HG03442 (cell line): ENCODE results near the gene PPP1R1C.
"Not testable (repeated sequence)": the region's sequence is repeated elsewhere in the genome, so short reads cannot be mapped to it uniquely, and the experiment has no call there.

Experiments used
- ATAC-seq: cut with Tn5 transposase; IDR thresholded peaks from one replicate; pipeline ENCODE4 v1.9.1; 2021; ENCODE audit warnings: mild to moderate bottlenecking, moderate library complexity; ENCODE audit not compliant: unreplicated experiment

PPP1R1C gene

GRCh38 chr2:182006595-182007341 lies 21.1 kb downstream of the PPP1R1C start:
- no peak for ATAC-seq

DNA sequence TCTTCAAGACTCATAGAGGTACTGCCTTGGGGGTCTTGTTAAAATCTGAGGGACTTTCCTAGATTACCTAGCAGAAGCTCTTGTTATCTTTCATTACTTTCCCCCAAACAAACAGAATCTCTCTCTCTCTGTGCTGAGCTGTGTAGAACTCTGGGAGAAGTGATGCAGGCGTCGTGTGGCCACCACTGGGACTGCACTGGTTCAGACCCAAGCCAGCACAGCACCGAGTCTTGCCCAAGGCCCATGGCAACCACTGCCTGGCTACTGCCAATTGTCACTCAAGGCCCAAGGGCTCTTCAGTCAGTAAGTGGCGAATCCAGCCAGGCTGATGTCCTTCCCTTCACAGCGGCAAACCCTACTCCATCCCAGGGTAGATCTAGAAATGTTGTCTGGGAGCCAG lies 28.6 kb downstream of the PPP1R1C start:
- no peak for ATAC-seq

DNA sequence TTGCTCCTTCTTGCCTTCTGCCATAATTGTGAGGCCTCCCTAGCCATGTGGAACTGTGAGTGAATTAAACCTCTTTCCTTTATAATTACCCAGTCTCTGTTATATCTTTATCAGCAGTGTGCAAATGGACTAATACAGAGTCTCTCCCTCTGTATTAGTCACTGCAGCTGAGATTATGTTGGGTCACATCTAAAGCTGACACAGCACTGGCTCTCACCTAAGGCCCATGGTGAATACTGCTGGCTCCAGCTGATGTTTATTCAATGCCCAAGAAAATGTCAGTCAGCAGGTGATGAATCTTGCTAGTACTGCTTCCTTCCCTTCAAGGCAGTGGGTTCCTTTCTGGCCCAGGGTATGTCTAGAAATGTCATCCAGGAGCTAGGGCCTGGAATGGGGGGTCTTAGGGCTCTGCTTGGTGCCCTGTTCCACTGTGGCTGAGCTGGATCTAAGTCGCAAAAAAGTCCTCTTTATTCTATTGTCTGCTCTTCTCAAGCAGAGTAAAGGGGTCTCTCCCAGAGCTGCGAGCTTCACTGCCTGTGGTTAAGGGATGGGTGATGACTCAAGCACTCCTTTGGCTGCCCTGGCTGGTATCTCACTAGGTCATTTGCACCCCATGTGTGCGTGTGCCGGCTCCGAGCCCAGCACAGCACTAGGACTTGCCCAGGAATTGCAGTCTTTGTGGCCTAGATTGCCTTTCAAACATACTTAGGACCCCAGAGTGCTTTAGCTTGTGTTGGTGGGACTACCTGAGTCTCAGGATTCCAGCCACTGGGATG lies 29.9 kb downstream of the PPP1R1C start:
- ATAC-seq = no peak

DNA sequence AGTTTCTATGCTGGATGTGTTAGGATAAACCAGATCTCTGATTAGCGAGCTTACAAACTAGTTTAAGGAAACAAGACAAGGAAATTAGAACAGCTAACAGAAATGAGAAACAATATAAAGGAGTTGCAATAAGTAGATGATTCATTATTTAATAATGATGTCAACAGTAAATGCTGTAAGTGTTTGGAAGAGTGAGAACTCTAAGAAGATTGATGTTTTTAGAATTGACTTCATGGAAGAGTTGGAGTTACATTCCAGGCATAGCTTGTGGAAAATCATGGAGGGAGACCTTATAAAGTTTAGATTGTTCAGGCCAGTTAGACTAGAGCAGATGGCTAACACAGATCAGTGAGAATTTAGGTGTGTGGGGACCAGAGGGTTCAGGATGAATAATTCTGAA lies 32.6 kb downstream of the PPP1R1C start:
- no peak for ATAC-seq

GRCh38 chr2:182019731-182020130 lies 34.1 kb downstream of the PPP1R1C start:
- ATAC-seq = no peak

GRCh38 chr2:182020286-182021070 lies 34.8 kb downstream of the PPP1R1C start:
- peak; percentile 50 for ATAC-seq

DNA sequence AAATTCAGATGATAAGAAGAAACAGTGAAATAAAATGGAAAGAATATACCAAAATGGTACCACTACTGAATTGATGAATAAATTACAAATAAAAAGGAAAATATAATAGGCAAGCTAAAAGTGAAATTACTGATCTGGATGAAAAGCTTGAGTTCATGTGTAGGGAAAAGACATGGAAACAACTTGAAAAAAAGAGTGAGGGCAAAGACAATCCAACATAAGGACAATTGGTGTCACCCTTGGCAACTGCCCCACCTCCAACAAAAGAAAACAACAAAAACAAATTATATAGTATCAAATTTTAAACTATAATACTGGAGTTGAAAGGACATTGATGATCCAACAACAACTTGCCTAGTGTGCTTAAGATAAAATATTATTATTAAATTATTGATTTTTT lies 37.6 kb downstream of the PPP1R1C start:
- ATAC-seq = no peak

GRCh38 chr2:182030875-182031274 lies 45.2 kb downstream of the PPP1R1C start:
- not testable (repeated sequence) for ATAC-seq

- ATAC-seq = no peak
Measured at GRCh38 chr2:182031956-182032355, 46.3 kb downstream of the PPP1R1C start.

DNA sequence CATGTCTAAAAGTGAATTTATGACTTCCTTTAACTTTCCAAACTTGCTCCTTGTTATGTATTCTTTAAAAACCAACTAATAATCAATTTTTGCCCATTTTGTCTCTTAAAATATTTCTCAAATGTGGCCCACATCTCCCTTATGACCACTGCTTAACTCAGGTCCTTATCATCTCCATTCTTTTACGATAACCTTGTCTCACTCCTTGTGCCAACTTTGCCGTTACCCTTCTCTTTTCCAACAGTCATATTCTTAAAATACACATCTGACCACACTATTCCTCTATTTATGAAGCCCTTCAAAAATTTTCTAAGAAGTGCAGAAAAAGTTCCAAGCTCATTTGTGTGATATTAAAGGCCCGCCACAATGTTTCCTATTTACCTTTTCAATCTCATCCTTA lies 47.8 kb downstream of the PPP1R1C start:
- ATAC-seq = no peak

GRCh38 chr2:182038576-182038975 lies 52.9 kb downstream of the PPP1R1C start:
- ATAC-seq = no peak

GRCh38 chr2:182043021-182043420 lies 57.4 kb downstream of the PPP1R1C start:
- no peak for ATAC-seq

DNA sequence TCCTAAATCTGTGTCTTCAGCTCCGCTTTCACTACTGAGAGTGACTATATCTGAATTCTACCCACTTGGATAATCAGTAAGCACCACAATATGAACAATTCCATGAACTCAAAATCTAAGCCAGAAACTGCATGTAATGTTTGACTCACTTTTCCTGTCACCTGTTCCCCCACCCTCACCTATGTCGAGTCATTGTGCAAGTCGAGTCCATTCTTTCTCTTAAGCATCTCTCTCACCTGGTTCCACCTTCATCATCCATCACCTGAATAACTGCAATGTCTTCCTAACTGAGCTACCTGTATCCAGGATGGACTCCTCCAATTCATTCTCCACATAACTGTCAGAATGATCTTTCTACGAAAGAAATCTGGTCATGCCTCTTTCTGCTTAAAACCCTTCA lies 58.2 kb downstream of the PPP1R1C start:
- ATAC-seq = no peak

GRCh38 chr2:182047544-182047943 lies 61.9 kb downstream of the PPP1R1C start:
- no peak for ATAC-seq

DNA sequence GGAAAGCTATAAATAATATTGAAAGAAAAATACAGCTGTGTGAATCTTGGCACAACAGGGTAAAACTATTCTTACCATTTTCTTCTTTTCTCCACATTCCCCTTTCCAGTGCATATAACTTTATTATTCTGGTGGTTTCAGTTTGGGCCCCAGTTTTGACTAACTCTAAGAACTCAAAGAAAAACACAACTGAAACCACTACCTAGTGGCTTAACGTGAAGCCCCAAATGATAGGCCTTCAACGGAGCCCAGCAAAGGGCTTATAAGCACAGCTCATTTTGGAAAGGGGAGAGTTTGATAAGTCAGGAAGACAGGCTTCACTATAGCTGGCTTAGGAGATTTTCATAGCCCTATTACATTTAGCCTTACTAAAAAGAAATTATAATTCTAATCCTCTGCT lies 62.4 kb downstream of the PPP1R1C start:
- ATAC-seq = peak; percentile 58

GRCh38 chr2:182048621-182049020 lies 63.0 kb downstream of the PPP1R1C start:
- no peak for ATAC-seq

DNA sequence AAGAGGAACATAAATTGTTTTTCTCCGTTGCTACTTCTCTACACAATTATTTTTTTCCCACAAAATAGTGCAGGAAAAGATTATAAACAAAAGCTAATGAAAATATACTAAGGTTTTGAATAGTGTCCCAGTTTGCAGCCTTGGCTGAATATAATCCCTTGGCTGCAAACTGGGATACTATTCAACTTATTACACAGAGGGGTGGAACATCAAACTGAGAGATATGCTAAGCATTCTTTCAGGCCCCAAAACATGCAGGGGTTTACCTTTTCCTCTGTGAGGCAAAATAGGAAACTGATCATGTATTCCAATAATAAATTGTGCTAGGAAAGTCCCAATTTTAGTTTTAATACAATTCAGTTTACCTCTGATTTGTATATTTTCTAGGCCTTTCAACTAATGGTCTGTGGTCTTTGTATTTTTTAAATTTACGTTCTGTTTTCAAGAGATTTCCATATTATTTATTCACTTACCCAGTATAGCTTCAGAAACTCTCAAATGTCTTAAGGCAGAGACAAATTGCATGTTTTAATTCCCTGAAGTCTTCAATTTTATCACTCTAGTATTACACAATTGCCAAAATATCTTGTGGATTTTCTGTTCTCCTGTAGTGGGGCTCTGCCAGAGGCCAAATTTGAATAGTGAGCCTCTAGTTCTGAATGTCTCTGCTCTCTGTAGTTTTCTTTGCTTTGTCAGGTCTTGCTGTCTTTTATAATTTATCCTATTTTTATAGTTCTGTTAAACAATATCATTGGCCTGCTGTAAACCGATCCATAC lies 63.9 kb downstream of the PPP1R1C start:
- no peak for ATAC-seq

DNA sequence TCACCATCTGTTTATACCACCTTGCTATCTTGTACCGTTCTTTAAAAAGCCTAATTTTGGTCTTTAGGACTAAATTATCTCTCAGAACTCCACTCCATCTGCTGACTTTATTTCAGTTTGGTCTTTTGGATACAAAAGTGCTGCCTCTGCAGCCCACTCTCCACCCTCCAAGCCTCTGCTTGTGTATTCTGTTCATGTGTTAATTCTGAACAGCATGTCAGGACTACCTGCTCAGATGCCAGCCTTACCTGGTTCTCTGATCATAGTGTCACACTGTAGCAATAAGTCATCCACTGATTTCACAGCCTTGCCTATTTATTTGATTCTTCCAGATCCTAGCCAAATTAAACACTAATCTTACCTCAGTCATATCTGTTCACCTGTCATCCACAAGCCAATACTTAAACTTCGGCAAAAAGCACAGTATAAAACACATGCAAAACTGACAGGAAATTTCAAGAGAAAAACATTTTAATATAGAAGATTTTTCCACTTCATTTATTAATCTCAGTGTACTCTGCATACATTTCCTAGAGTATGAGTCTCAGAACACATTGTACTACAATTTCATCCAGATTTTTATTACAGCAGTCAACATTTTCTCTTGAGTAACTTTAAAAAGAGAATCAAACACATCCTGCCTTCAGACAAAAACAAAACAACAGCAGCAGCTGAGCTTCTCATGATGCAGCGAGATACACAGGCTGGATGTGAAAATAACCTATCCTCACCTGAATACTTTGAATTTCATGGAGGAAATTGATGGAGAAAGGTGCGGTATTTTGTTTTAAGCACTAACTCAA lies 64.9 kb downstream of the PPP1R1C start:
- ATAC-seq = no peak

DNA sequence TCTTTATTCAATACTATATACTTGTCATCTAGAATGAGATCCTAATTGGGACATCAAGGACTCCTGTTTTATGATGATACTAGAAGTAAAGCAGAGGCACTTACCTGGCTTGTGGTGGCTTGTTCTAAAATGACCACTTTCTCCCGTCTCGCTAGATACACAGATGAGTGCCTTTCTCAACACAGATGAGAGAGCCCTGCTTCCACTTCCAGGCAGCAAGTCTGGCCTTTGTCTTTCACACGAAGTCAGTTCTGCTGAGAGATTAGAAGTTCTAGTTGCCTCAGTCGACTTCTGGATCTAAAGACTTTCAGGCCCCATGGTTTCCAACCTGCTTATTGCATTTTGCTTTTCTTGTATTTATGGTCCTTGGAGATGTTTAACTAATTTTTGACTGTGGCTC lies 70.3 kb downstream of the PPP1R1C start:
- ATAC-seq = no peak

- no peak for ATAC-seq
Measured at GRCh38 chr2:182057002-182057401, 71.3 kb downstream of the PPP1R1C start.
